Keratinocyte (primary cell): ENCODE results near the gene SLC7A14. TPM values are rescaled to one million over a fixed set of nuclear protein-coding genes. Genes with fewer than 3 reads are reported as not detected.

Experiments used
- DNase-seq: peaks from one replicate; pipeline ENCODE4 v3.0.0-alpha.2; 2011; ENCODE audit warnings: low read depth, missing footprints, low spot score
- FAIRE-seq: peaks from 2 replicates; lab custom pipeline; 2011; peaks lifted over from hg19 to GRCh38; lab: Jason Lieb, UNC
- H2AFZ ChIP-seq: 2 replicates; pipeline ENCODE4 v1.6.0; 2012; ENCODE audit warnings: low read length, control low read depth, inconsistent platforms; ENCODE audit not compliant: control insufficient read depth
- H3K27ac ChIP-seq: 2 replicates; pipeline ENCODE4 v1.5.1; 2011; ENCODE audit warnings: low read length; ENCODE audit not compliant: control insufficient read depth, insufficient read depth
- H3K27me3 ChIP-seq: 3 replicates; pipeline ENCODE4 v1.6.0; 2011; ENCODE audit warnings: low read length; ENCODE audit not compliant: control insufficient read depth, insufficient read depth; ENCODE audit errors: extremely low read depth
- H3K36me3 ChIP-seq, 2 experiments: 2 replicates in 1 of 2; 3 replicates in 1 of 2; pipeline ENCODE4 v1.5.1; 2011; ENCODE audit warnings: low read length in 2 of 2, mild to moderate bottlenecking in 1 of 2; ENCODE audit not compliant: control insufficient read depth in 2 of 2, insufficient read depth in 2 of 2; ENCODE audit errors: extremely low read depth in 1 of 2
- H3K4me1 ChIP-seq: 3 replicates; pipeline ENCODE4 v1.5.1; 2011; ENCODE audit warnings: low read length; ENCODE audit not compliant: control insufficient read depth, insufficient read depth; ENCODE audit errors: extremely low read depth
- H3K4me2 ChIP-seq: 3 replicates; pipeline ENCODE4 v1.6.0; 2011; ENCODE audit warnings: low read depth, low read length; ENCODE audit not compliant: control insufficient read depth, insufficient read depth; ENCODE audit errors: extremely low read depth
- H3K4me3 ChIP-seq, 3 experiments: fragments of 200-600 bp in 1 of 3; sonication (generic) in 1 of 3; 2 replicates in 2 of 3; 3 replicates in 1 of 3; pipeline ENCODE4 v1.5.1; 2011 to 2016; ENCODE audit warnings: low read length in 3 of 3, mild to moderate bottlenecking in 3 of 3, control low read depth in 2 of 3, inconsistent platforms in 1 of 3, low read depth in 1 of 3, mixed read lengths in 1 of 3, mixed run types in 1 of 3, moderate library complexity in 1 of 3; ENCODE audit not compliant: control insufficient read depth in 2 of 3, insufficient read depth in 2 of 3; ENCODE audit errors: extremely low read depth in 1 of 3
- H3K79me2 ChIP-seq: 2 replicates; pipeline ENCODE4 v1.6.0; 2012; ENCODE audit warnings: low read length; ENCODE audit not compliant: control insufficient read depth, insufficient read depth
- H3K9ac ChIP-seq: 3 replicates; pipeline ENCODE4 v1.6.0; 2011; ENCODE audit warnings: low read length; ENCODE audit not compliant: control insufficient read depth, insufficient read depth; ENCODE audit errors: extremely low read depth
- H3K9me1 ChIP-seq: 3 replicates; pipeline ENCODE4 v1.6.0; 2011; ENCODE audit warnings: low read length; ENCODE audit not compliant: control insufficient read depth, insufficient read depth; ENCODE audit errors: extremely low read depth
- H3K9me3 ChIP-seq: 2 replicates; pipeline ENCODE4 v1.5.1; 2012; ENCODE audit warnings: low read depth, low read length; ENCODE audit not compliant: control insufficient read depth
- H4K20me1 ChIP-seq: 3 replicates; pipeline ENCODE4 v1.6.0; 2011; ENCODE audit warnings: low read length; ENCODE audit not compliant: control insufficient read depth, insufficient read depth; ENCODE audit errors: extremely low read depth
- CTCF ChIP-seq, 3 experiments: IDR thresholded peaks in 1 of 3; conservative IDR thresholded peaks in 1 of 3; optimal IDR thresholded peaks in 1 of 3; 2 replicates in 2 of 3; 3 replicates in 1 of 3; pipeline versions ENCODE3 to v1.5.1; 2011; ENCODE audit warnings: low read length in 3 of 3, mild to moderate bottlenecking in 3 of 3, moderate library complexity in 2 of 3, control low read depth in 1 of 3, inconsistent platforms in 1 of 3; ENCODE audit not compliant: insufficient read depth in 2 of 3; ENCODE audit errors: extremely low read depth in 1 of 3
- EZH2 ChIP-seq: IDR thresholded peaks from one replicate; pipeline ENCODE4 v1.6.1; 2012; ENCODE audit warnings: inconsistent platforms, mild to moderate bottlenecking, low read length, moderate library complexity
- dilution Hi-C: fragments of 300-500 bp; cut with MboI; formaldehyde crosslinking; loops from one replicate; pipeline ENCODE4 v1.7.0; 2020; ENCODE audit warnings: low sequenced_read_pairs; ENCODE audit not compliant: extremely low pct_ligation_motif_present
- polyA plus RNA-seq, 5 experiments: library from polyadenylated mRNA; depleted of rRNA in 3 of 5; stranded (reverse) in 3 of 5; stranded (forward) in 1 of 5; unstranded in 1 of 5; fragments of >200 nt; gene quantifications; 1 replicate in 1 of 5; 2 replicates in 3 of 5; 3 replicates in 1 of 5; pipeline versions ENCODE4 v1.2.1 to v1.2.3, GENCODE V29; 2011 to 2012; ENCODE audit warnings: missing spikeins in 2 of 5, low read depth in 1 of 5, low replicate concordance in 1 of 5

The SLC7A14 gene
- polyA plus RNA-seq, 1 donor (not counting 4 experiments of a cell fraction or from before 2014, with no cell fraction given): not detected

- Histone ChIP-seq H3K27ac (no peak overlapping the region), H3K27me3 (no peaks in the 10 kb centered on the region), H2AFZ (no peak overlapping the region), H3K4me1 (no peaks in the 10 kb centered on the region), H3K4me3 (no peak overlapping the region), H3K36me3 (no peaks in the 10 kb centered on the region), H3K9me3 (no peaks in the 10 kb centered on the region), H3K9me1 (no peaks in the 10 kb centered on the region), H3K79me2 (no peaks in the 10 kb centered on the region), H3K9ac (no peak overlapping the region), H4K20me1 (no peaks in the 10 kb centered on the region), H3K4me2 (no peak overlapping the region)
- TF ChIP-seq CTCF (optimal IDR thresholded peaks at IDR 0.05 in 1 of 3, IDR thresholded peaks at IDR 0.05 in 1 of 3, conservative IDR thresholded peaks at IDR 0.05 in 1 of 3; ENCODE audit: extremely low read depth in 1 of 3, insufficient read depth in 2 of 3, low read length in 3 of 3): no peak
- TF ChIP-seq EZH2: no peak
- FAIRE-seq: no peak
- no peak for DNase-seq
- dilution Hi-C loops: no loop called here
These were observed 25.6 kb downstream of the SLC7A14 start for GRCh38 chr3:170560296-170560695.

GRCh38 chr3:170558427-170558826 lies 27.4 kb downstream of the SLC7A14 start:
- FAIRE-seq: no peak
- no peaks in the 10 kb centered on the region for H3K79me2 ChIP-seq
- H3K9me3 ChIP-seq: no peaks in the 10 kb centered on the region
- no peaks in the 10 kb centered on the region for H3K4me1 ChIP-seq
- no peaks in the 10 kb centered on the region for H3K36me3 ChIP-seq
- TF ChIP-seq CTCF (optimal IDR thresholded peaks at IDR 0.05 in 1 of 3, IDR thresholded peaks at IDR 0.05 in 1 of 3, conservative IDR thresholded peaks at IDR 0.05 in 1 of 3; ENCODE audit: extremely low read depth in 1 of 3, insufficient read depth in 2 of 3, low read length in 3 of 3) (no peak), EZH2 (no peak)
- no peaks in the 10 kb centered on the region for H3K27me3 ChIP-seq
- no peak overlapping the region for H2AFZ ChIP-seq
- H3K27ac ChIP-seq: no peak overlapping the region
- no peaks in the 10 kb centered on the region for H3K9me1 ChIP-seq
- H3K4me3 ChIP-seq: no peak overlapping the region
- DNase-seq: no peak
- no peak overlapping the region for H3K9ac ChIP-seq
- dilution Hi-C loops: no loop called here
- H3K4me2 ChIP-seq: no peak overlapping the region
- no peaks in the 10 kb centered on the region for H4K20me1 ChIP-seq
